HG02938 (cell line): Measurements from ENCODE around the gene FDXR.

ENCODE experiments used
- ATAC-seq: cut with Tn5 transposase; IDR thresholded peaks from one replicate; pipeline ENCODE4 v1.9.1; 2021; ENCODE audit warnings: mild to moderate bottlenecking, moderate library complexity; ENCODE audit not compliant: unreplicated experiment

FDXR gene

GRCh38 chr17:74816905-74817620 is 55.7 kb downstream of the FDXR start:
- ATAC-seq: no peak

GRCh38 chr17:74815550-74816370 is 57.0 kb downstream of the FDXR start:
- ATAC-seq: no peak

- no peak for ATAC-seq
Measured at GRCh38 chr17:74815067-74815466, 57.7 kb downstream of the FDXR start.

GRCh38 chr17:74814453-74814852 is 58.3 kb downstream of the FDXR start:
- no peak for ATAC-seq
